GM21423 (cell line): Measurements from ENCODE around the gene PEG3.

Source experiments
- ATAC-seq: cut with Tn5 transposase; IDR thresholded peaks from one replicate; pipeline ENCODE4 v1.9.1; 2021; ENCODE audit warnings: mild to moderate bottlenecking, moderate library complexity; ENCODE audit not compliant: unreplicated experiment

The PEG3 gene

DNA sequence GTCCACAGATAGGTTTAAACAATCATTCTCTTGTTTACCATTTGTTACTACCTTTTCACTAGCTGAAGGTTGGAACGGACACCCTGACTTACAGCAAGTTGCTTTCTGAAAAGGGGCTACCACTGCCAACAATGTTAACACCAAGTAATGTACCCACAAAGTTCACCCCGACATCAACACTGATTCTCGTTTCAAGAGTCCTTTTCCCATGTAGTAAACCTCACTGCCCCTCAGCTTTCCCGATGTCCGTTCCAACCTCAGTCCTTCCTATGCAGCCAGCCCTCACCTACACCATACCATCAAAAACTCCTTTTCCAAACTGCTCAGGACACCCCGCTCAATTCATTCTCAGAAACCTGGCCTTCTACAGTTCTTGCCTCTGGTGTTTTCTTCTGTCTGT, 29.0 kb downstream of the PEG3 start:
- no peak for ATAC-seq

DNA sequence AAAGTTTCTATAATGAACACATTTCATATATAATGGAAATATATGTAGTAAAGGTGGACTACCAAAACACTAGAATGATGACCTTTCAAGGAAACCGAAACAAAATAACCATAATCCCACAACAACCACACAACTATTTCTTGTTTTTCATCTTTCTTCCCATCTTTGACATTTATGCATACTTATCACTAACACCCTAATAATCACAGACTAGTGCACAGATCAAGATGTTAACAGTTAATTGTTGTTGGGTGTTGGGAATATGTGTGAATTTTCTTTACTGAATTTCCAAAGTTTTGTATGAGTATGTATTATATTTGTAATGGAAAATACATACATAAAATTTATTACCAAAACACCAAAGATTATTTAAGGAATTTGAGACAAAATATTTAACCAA, 30.3 kb downstream of the PEG3 start:
- ATAC-seq = no peak

DNA sequence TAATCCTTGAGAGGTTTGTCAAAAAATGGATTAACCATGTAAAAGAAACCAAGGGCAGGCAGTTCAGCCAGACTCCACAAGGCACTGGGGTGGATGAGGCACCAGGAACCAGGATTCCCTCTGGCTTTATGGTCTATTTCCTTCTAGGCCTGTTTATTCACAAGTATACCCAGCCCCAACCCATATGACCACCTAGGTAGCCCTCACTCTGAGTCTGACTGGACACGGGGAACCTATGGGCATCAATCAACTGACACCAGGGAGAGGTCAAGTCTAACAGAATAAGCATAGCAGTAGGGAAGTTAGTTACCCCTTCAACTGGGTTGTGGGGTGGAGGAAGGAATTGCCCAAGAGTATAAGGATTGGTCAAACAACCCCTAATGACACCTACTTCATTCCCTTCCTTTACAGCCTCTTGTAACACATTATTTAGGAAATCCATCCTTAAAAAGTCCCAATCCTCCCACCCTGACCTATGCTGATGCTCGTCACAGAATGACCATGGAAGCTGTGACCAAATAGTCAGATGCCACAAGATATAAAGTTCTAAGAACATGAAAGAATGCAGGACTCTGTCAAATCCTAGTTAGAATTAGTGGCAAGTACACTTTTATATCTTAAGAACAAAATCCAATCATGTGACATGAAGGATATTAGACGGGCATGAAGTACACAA, 31.7 kb downstream of the PEG3 start:
- ATAC-seq = no peak

DNA sequence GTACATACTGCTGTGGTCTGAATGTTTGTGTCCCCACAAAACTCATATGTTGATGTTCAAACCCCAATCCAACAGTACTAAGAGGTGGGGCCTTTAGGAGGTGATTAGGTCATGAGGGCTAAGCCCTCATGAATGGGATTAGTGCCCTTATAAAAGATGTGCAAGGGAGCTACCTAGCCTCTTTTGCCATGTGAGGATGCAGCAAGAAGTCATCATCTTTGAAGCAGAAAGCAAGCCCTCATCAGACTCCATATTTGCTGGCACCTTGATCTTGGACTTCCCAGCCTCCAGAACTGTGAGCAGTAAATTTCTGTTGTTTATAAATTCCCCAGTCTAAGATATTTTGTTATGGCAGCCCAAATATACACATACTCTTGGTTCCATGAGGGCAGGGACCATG, 33.9 kb downstream of the PEG3 start:
- no peak for ATAC-seq
